Fibroblast of lung (primary cell): Measurements from ENCODE around the gene TMCC1. TPM values are rescaled to one million over a fixed set of nuclear protein-coding genes. Genes with fewer than 3 reads are reported as not detected.

Experiments used
- DNase-seq, 2 donors: peaks; one replicate each; pipeline versions ENCODE4 v3.0.0 to v3.0.0-alpha.2; 2010; ENCODE audit warnings: low read depth in 2 of 2
- H2AFZ ChIP-seq: 2 replicates; pipeline ENCODE4 v1.5.1; 2012; ENCODE audit warnings: low read length, control low read depth, inconsistent platforms
- H3K27ac ChIP-seq: 2 replicates; pipeline ENCODE4 v1.5.1; 2011; ENCODE audit warnings: low read length, control low read depth; ENCODE audit not compliant: insufficient read depth
- H3K27me3 ChIP-seq: 2 replicates; pipeline ENCODE4 v1.5.1; 2011; ENCODE audit warnings: mild to moderate bottlenecking, low read length; ENCODE audit not compliant: control insufficient read depth, insufficient read depth
- H3K36me3 ChIP-seq: 2 replicates; pipeline ENCODE4 v1.5.1; 2011; ENCODE audit warnings: low read length; ENCODE audit not compliant: control insufficient read depth, insufficient read depth
- H3K4me1 ChIP-seq: 2 replicates; pipeline ENCODE4 v1.5.1; 2011; ENCODE audit warnings: low read length; ENCODE audit not compliant: control insufficient read depth, insufficient read depth; ENCODE audit errors: extremely low read depth
- H3K4me2 ChIP-seq: 2 replicates; pipeline ENCODE4 v1.5.1; 2011; ENCODE audit warnings: low read length, control low read depth; ENCODE audit not compliant: insufficient read depth; ENCODE audit errors: extremely low read depth
- H3K4me3 ChIP-seq, 4 experiments: fragments of 200-600 bp in 1 of 4; sonication (generic) in 1 of 4; replicated peaks in 1 of 4; 2 replicates each; pipeline ENCODE4 v1.5.1; 2011 to 2016; ENCODE audit warnings: low read length in 4 of 4, low read depth in 3 of 4, mild to moderate bottlenecking in 3 of 4, control low read depth in 2 of 4, inconsistent platforms in 1 of 4, mixed read lengths in 1 of 4; ENCODE audit not compliant: insufficient read depth in 1 of 4; ENCODE audit errors: control extremely low read depth in 1 of 4
- H3K79me2 ChIP-seq: 2 replicates; pipeline ENCODE4 v1.5.1; 2012; ENCODE audit warnings: mild to moderate bottlenecking, low read length, inconsistent platforms; ENCODE audit not compliant: control insufficient read depth, insufficient read depth
- H3K9ac ChIP-seq: 2 replicates; pipeline ENCODE4 v1.5.1; 2011; ENCODE audit warnings: mild to moderate bottlenecking, low read length, control low read depth; ENCODE audit not compliant: insufficient read depth
- H3K9me3 ChIP-seq: 2 replicates; pipeline ENCODE4 v1.5.1; 2012; ENCODE audit warnings: low read depth, low read length; ENCODE audit not compliant: control insufficient read depth, insufficient read depth
- H4K20me1 ChIP-seq: 2 replicates; pipeline ENCODE4 v1.5.1; 2011; ENCODE audit warnings: low read length; ENCODE audit not compliant: control insufficient read depth, insufficient read depth; ENCODE audit errors: extremely low read depth
- EZH2 ChIP-seq: IDR thresholded peaks from 2 replicates; pipeline ENCODE4 v1.5.1; 2012; ENCODE audit warnings: low read length, control low read depth, mild to moderate bottlenecking; ENCODE audit errors: missing control alignments
- polyA plus RNA-seq, 2 donors: library from polyadenylated mRNA; depleted of rRNA in 1 of 2; stranded (reverse) in 1 of 2; unstranded in 1 of 2; fragments of >200 nt; gene quantifications; 2 replicates each; pipeline ENCODE4 v1.2.1, GENCODE V29; 2011 to 2012; ENCODE audit warnings: missing spikeins in 1 of 2
- total RNA-seq: library from RNA; depleted of rRNA; stranded (reverse); fragments of >200 nt; gene quantifications from 2 replicates; pipeline ENCODE4 v1.2.1, GENCODE V29; 2014
- TF ChIP-seq, protein P1 (sequence below), 2 donors: IDR thresholded peaks in 1 of 2; conservative IDR thresholded peaks in 1 of 2; 1 replicate in 1 of 2; 2 replicates in 1 of 2; pipeline ENCODE4 v1.5.1; 2011 to 2012; ENCODE audit warnings: low read length in 2 of 2, control low read depth in 1 of 2, inconsistent platforms in 1 of 2, low read depth in 1 of 2, mild to moderate bottlenecking in 1 of 2

The TMCC1 gene
- total and polyA plus RNA-seq, 2 donors (not counting 1 experiment from before 2014, with no cell fraction given): 16.2 to 16.8 TPM

- no peaks in the 10 kb centered on the region for H3K9me3 ChIP-seq
- no peak overlapping the region for H2AFZ ChIP-seq
- no peak overlapping the region for H3K27ac ChIP-seq
- H3K36me3 ChIP-seq: no peaks in the 10 kb centered on the region
- H3K79me2 ChIP-seq: no peaks in the 10 kb centered on the region
- TF ChIP-seq, protein P1, sequence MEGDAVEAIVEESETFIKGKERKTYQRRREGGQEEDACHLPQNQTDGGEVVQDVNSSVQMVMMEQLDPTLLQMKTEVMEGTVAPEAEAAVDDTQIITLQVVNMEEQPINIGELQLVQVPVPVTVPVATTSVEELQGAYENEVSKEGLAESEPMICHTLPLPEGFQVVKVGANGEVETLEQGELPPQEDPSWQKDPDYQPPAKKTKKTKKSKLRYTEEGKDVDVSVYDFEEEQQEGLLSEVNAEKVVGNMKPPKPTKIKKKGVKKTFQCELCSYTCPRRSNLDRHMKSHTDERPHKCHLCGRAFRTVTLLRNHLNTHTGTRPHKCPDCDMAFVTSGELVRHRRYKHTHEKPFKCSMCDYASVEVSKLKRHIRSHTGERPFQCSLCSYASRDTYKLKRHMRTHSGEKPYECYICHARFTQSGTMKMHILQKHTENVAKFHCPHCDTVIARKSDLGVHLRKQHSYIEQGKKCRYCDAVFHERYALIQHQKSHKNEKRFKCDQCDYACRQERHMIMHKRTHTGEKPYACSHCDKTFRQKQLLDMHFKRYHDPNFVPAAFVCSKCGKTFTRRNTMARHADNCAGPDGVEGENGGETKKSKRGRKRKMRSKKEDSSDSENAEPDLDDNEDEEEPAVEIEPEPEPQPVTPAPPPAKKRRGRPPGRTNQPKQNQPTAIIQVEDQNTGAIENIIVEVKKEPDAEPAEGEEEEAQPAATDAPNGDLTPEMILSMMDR (conservative IDR thresholded peaks at IDR 0.05 in 1 of 2, IDR thresholded peaks at IDR 0.05 in 1 of 2; ENCODE audit: low read depth in 1 of 2, low read length in 2 of 2): no peak
- no peak for TF ChIP-seq EZH2
- no peak overlapping the region for H3K4me2 ChIP-seq
- H3K27me3 ChIP-seq: no peaks in the 10 kb centered on the region
- no peak overlapping the region for H3K4me3 ChIP-seq
- H3K4me1 ChIP-seq: no peaks in the 10 kb centered on the region
- no peak overlapping the region for H3K9ac ChIP-seq
- peaks cover 1% of the 10 kb centered on the region for H4K20me1 ChIP-seq
- no peak for DNase-seq
Measured at GRCh38 chr3:129740090-129740489, 153.4 kb downstream of the TMCC1 start.

DNA sequence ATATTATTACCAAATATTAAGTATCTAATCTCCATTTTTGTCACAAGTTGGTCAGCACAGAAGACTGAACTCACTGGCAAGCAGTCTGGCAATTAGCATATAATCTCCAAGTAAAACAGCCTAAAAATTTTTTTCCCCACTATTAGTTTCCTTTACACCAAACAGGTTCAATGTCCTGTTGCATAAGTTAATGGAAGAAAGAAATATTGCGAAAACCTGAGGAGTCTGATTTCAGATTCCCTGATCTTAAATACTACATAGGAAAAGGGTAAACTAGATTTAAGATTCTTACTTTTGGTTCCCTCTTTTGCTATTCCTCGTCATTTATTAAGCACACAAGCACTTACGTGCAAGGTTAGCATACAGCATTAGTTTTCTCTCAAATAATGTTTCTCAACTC is 153.9 kb downstream of the TMCC1 start:
- Histone ChIP-seq H3K4me3 (no peak overlapping the region), H3K27me3 (no peaks in the 10 kb centered on the region), H3K9ac (no peak overlapping the region), H3K36me3 (no peaks in the 10 kb centered on the region), H2AFZ (no peak overlapping the region), H3K27ac (no peak overlapping the region), H3K9me3 (no peaks in the 10 kb centered on the region), H4K20me1 (peaks cover 1% of the 10 kb centered on the region), H3K4me1 (no peaks in the 10 kb centered on the region), H3K79me2 (no peaks in the 10 kb centered on the region), H3K4me2 (no peak overlapping the region)
- TF ChIP-seq EZH2: no peak
- TF ChIP-seq, protein P1 (conservative IDR thresholded peaks at IDR 0.05 in 1 of 2, IDR thresholded peaks at IDR 0.05 in 1 of 2; ENCODE audit: low read depth in 1 of 2, low read length in 2 of 2): no peak
- no peak for DNase-seq

DNA sequence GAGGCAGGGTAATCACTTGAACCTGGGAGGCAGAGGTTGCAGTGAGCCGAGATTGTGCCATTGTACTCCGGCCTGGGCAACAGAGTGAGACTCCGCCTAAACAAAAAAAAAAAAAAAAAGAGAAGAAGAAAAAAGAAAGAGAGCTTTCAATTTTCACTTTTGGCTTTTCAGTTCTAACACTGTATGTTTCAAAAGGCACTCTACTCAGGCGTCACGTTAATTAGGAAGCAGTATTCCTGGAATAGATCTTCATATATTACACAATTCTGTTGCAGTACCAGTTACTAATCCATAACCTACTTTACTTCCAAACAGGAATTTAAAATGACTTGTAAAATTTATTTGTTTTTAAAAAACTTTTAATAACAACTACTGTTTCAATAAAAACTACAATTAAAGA is 155.3 kb downstream of the TMCC1 start:
- Histone ChIP-seq H3K27ac (no peak overlapping the region), H3K9me3 (no peaks in the 10 kb centered on the region), H3K36me3 (no peaks in the 10 kb centered on the region), H3K9ac (no peak overlapping the region), H3K4me1 (no peaks in the 10 kb centered on the region), H2AFZ (no peak overlapping the region), H4K20me1 (peaks cover 1% of the 10 kb centered on the region), H3K27me3 (no peaks in the 10 kb centered on the region), H3K4me3 (no peak overlapping the region), H3K4me2 (no peak overlapping the region), H3K79me2 (no peaks in the 10 kb centered on the region)
- no peak for TF ChIP-seq EZH2
- TF ChIP-seq, protein P1 (conservative IDR thresholded peaks at IDR 0.05 in 1 of 2, IDR thresholded peaks at IDR 0.05 in 1 of 2; ENCODE audit: low read depth in 1 of 2, low read length in 2 of 2): no peak
- DNase-seq: no peak
